Measurements from ENCODE around the gene LCP1. TPM values are rescaled to one million over a fixed set of nuclear protein-coding genes. Genes with fewer than 3 reads are reported as not detected.

Gene LCP1
- total and polyA plus RNA-seq, 2 of the 13 experiments (the other 11 are each of a cell fraction or from before 2014, with no cell fraction given), result 1.6 TPM

GRCh38 chr13:46116653-46117502 lies 65.1 kb downstream of the LCP1 start:
- no TSS peak for BruUV-seq (replicated peaks)
- ChIA-PET POLR2A (no interaction called here), CTCF (ENCODE audit: low intra/inter-chr PET ratio, low total read pairs) (no interaction called here)
- DNase-seq (ENCODE audit: low spot score), result no peak
- H3K4me3 ChIP-seq (replicated peaks in 1 of 3; ENCODE audit: insufficient read depth in 1 of 3, low read depth in 2 of 3, low read length in 3 of 3), result no peak overlapping the region
- no peak for TF ChIP-seq PRPF4 (IDR thresholded peaks at IDR 0.05; ENCODE audit: low read depth, low read length, poor library complexity, severe bottlenecking)
- TF ChIP-seq, protein P1, sequence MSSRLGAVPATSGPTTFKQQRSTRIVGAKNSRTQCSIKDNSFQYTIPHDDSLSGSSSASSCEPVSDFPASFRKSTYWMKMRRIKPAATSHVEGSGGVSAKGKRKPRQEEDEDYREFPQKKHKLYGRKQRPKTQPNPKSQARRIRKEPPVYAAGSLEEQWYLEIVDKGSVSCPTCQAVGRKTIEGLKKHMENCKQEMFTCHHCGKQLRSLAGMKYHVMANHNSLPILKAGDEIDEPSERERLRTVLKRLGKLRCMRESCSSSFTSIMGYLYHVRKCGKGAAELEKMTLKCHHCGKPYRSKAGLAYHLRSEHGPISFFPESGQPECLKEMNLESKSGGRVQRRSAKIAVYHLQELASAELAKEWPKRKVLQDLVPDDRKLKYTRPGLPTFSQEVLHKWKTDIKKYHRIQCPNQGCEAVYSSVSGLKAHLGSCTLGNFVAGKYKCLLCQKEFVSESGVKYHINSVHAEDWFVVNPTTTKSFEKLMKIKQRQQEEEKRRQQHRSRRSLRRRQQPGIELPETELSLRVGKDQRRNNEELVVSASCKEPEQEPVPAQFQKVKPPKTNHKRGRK (CRISPR knock-in tag; IDR thresholded peaks at IDR 0.05), result 0 out of 2 replicates have a peak, but pooled peaks have one; percentile 76
- no peak for TF ChIP-seq RBM39 (IDR thresholded peaks at IDR 0.05; ENCODE audit: low read depth, low read length, poor library complexity, severe bottlenecking)
- in situ Hi-C loops (cut with HindIII; ENCODE audit: extremely low pct_ligation_motif_present, low pct_unique_long_range_greater_than_20kb), result no loop called here
- 98% methylated on average over 4 of the region's 4 CpGs for WGBS (ENCODE audit: low lambda C conversion rate)
- ATAC-seq, result no peak
- H3K79me2 ChIP-seq (ENCODE audit: insufficient read depth, low read length), result no peaks in the 10 kb centered on the region
- no peak overlapping the region for H2AFZ ChIP-seq (ENCODE audit: low read length)
- no peak for FAIRE-seq
- no peaks in the 10 kb centered on the region for H3K36me3 ChIP-seq (replicated peaks in 1 of 2; ENCODE audit: control insufficient read depth in 1 of 2, insufficient read depth in 2 of 2, low read length in 2 of 2)
- H3K9me3 ChIP-seq (ENCODE audit: low read length), result no peaks in the 10 kb centered on the region
- no peaks in the 10 kb centered on the region for H4K20me1 ChIP-seq (ENCODE audit: insufficient read depth, low read length)
- no peaks in the 10 kb centered on the region for H3K27me3 ChIP-seq (ENCODE audit: control insufficient read depth in 1 of 2, insufficient read depth in 2 of 2, low read length in 2 of 2)
- H3K4me2 ChIP-seq (ENCODE audit: low read depth, low read length), result no peak overlapping the region
- H3K9ac ChIP-seq (ENCODE audit: insufficient read depth, low read depth, low read length), result no peak overlapping the region
- H3K27ac ChIP-seq (ENCODE audit: extremely low read length, insufficient read depth, low read length), result no peak overlapping the region
- peaks cover 24% of the 10 kb centered on the region for H3K4me1 ChIP-seq (ENCODE audit: insufficient read depth, low read length)
- intact Hi-C loops (cut with micrococcal nuclease; ENCODE audit: unreplicated experiment), result no loop called here

- intact Hi-C loops (cut with micrococcal nuclease; ENCODE audit: unreplicated experiment), result no loop called here
- DNase-seq (ENCODE audit: low spot score) (no peak), ATAC-seq (no peak), FAIRE-seq (no peak)
- no peak overlapping the region for H2AFZ ChIP-seq (ENCODE audit: low read length)
- no peaks in the 10 kb centered on the region for H3K36me3 ChIP-seq (replicated peaks in 1 of 2; ENCODE audit: control insufficient read depth in 1 of 2, insufficient read depth in 2 of 2, low read length in 2 of 2)
- H3K9me3 ChIP-seq (ENCODE audit: low read length), result no peaks in the 10 kb centered on the region
- no peaks in the 10 kb centered on the region for H3K79me2 ChIP-seq (ENCODE audit: insufficient read depth, low read length)
- H3K4me1 ChIP-seq (ENCODE audit: insufficient read depth, low read length), result peaks cover 21% of the 10 kb centered on the region
- H3K27me3 ChIP-seq (ENCODE audit: control insufficient read depth in 1 of 2, insufficient read depth in 2 of 2, low read length in 2 of 2), result no peaks in the 10 kb centered on the region
- BruUV-seq (replicated peaks), result no TSS peak
- no peak overlapping the region for H3K4me3 ChIP-seq (replicated peaks in 1 of 3; ENCODE audit: insufficient read depth in 1 of 3, low read depth in 2 of 3, low read length in 3 of 3)
- H3K9ac ChIP-seq (ENCODE audit: insufficient read depth, low read depth, low read length), result no peak overlapping the region
- no peak overlapping the region for H3K4me2 ChIP-seq (ENCODE audit: low read depth, low read length)
- 93% methylated on average over 9 of the region's 9 CpGs for WGBS (ENCODE audit: low lambda C conversion rate)
- POLR2A ChIA-PET, result no interaction called here
- H3K27ac ChIP-seq (ENCODE audit: extremely low read length, insufficient read depth, low read length), result no peak overlapping the region
- no peaks in the 10 kb centered on the region for H4K20me1 ChIP-seq (ENCODE audit: insufficient read depth, low read length)
- CTCF ChIA-PET (ENCODE audit: low intra/inter-chr PET ratio, low total read pairs), result no interaction called here
- in situ Hi-C loops (cut with HindIII; ENCODE audit: extremely low pct_ligation_motif_present, low pct_unique_long_range_greater_than_20kb), result no loop called here
- TF ChIP-seq RXRB (CRISPR knock-in tag; IDR thresholded peaks at IDR 0.05; ENCODE audit: borderline replicate concordance), result no peak
- TF ChIP-seq ATF7-NPFF (CRISPR knock-in tag; IDR thresholded peaks at IDR 0.05; ENCODE audit: low read depth), result no peak
- TF ChIP-seq ZNF276 (CRISPR knock-in tag; IDR thresholded peaks at IDR 0.05; ENCODE audit: low read depth), result no peak
- no peak for TF ChIP-seq ZNF33B (CRISPR knock-in tag; IDR thresholded peaks at IDR 0.05)
- TF ChIP-seq PITX1 (CRISPR knock-in tag; IDR thresholded peaks at IDR 0.05), result no peak
- no peak for TF ChIP-seq TRAFD1 (CRISPR knock-in tag; IDR thresholded peaks at IDR 0.05; ENCODE audit: borderline replicate concordance)
- no peak for TF ChIP-seq ZNF746 (CRISPR knock-in tag; IDR thresholded peaks at IDR 0.05)
- TF ChIP-seq ZNF350 (CRISPR knock-in tag; IDR thresholded peaks at IDR 0.05; ENCODE audit: borderline replicate concordance, low read depth), result no peak
- no peak for TF ChIP-seq MTA3 (CRISPR knock-in tag; IDR thresholded peaks at IDR 0.05)
Observed at GRCh38 chr13:46114613-46115012, 67.4 kb downstream of the LCP1 start.
